Kidney glomerular epithelial cell (primary cell): ENCODE measurements around the gene PLEKHA8.
A peak's percentile ranks its signal among the peaks of the same experiment; 100 is the strongest.

ENCODE experiments used
- DNase-seq: peaks from one replicate; lab custom pipeline; 2025; lab: John Stamatoyannopoulos, UW

Gene PLEKHA8

GRCh38 chr7:30028216-30028748 lies at the start of gene PLEKHA8:
PLEKHA8 (plus strand) TSS chr7:30028412; CDS start chr7:30028763, 351 bp downstream.
- DNase-seq = peak; percentile 57

- DNase-seq = no peak
These were observed 48.1 kb upstream of the PLEKHA8 start for GRCh38 chr7:29980151-29980550.

GRCh38 chr7:29987083-29987482 lies 41.1 kb upstream of the PLEKHA8 start:
- peak; percentile 44 for DNase-seq

GRCh38 chr7:29987811-29988317 lies 40.3 kb upstream of the PLEKHA8 start:
- peak; percentile 84 for DNase-seq

GRCh38 chr7:29988424-29989256 lies 39.6 kb upstream of the PLEKHA8 start:
- peak; percentile 60 for DNase-seq

- DNase-seq = peak; percentile 4
These were observed 38.8 kb upstream of the PLEKHA8 start, which contains the start of gene SCRN1 for GRCh38 chr7:29989257-29989995. SCRN1 (minus strand) TSS chr7:29989801; CDS start chr7:29969067, 20,734 bp downstream.

- no peak for DNase-seq
These were observed 37.3 kb upstream of the PLEKHA8 start for GRCh38 chr7:29990931-29991330.

- no peak for DNase-seq
These were observed 36.3 kb upstream of the PLEKHA8 start for GRCh38 chr7:29991937-29992336.

- no peak for DNase-seq
These were observed 35.1 kb upstream of the PLEKHA8 start for GRCh38 chr7:29993140-29993539.

GRCh38 chr7:29995652-29996051 lies 32.6 kb upstream of the PLEKHA8 start:
- DNase-seq = no peak

- no peak for DNase-seq
These were observed 31.9 kb upstream of the PLEKHA8 start for GRCh38 chr7:29996321-29996720.

GRCh38 chr7:29998489-29998888 lies 29.7 kb upstream of the PLEKHA8 start:
- no peak for DNase-seq

GRCh38 chr7:30001998-30002397 lies 26.2 kb upstream of the PLEKHA8 start:
- no peak for DNase-seq

- no peak for DNase-seq
These were observed 25.1 kb upstream of the PLEKHA8 start for GRCh38 chr7:30003098-30003497.

GRCh38 chr7:30005464-30005863 lies 22.7 kb upstream of the PLEKHA8 start:
- DNase-seq = no peak

GRCh38 chr7:30010021-30010420 lies 18.2 kb upstream of the PLEKHA8 start:
- no peak for DNase-seq

- DNase-seq = no peak
These were observed 15.5 kb upstream of the PLEKHA8 start for GRCh38 chr7:30012757-30013156.

GRCh38 chr7:30018451-30018850 lies 9.8 kb upstream of the PLEKHA8 start:
- DNase-seq = no peak

GRCh38 chr7:30019387-30019786 lies 8.8 kb upstream of the PLEKHA8 start:
- no peak for DNase-seq

GRCh38 chr7:30019960-30020359 lies 8.3 kb upstream of the PLEKHA8 start:
- no peak for DNase-seq

- no peak for DNase-seq
These were observed 7.7 kb upstream of the PLEKHA8 start for GRCh38 chr7:30020535-30020934.

GRCh38 chr7:30022991-30023390 lies 5.2 kb upstream of the PLEKHA8 start:
- DNase-seq = no peak

- no peak for DNase-seq
These were observed 4.7 kb upstream of the PLEKHA8 start for GRCh38 chr7:30023524-30023923.
